K562 (cell line): ENCODE data around the gene CNBD2. TPM values are rescaled to one million over a fixed set of nuclear protein-coding genes. Genes with fewer than 3 reads are reported as not detected.
"Not testable (repeated sequence)": the region's sequence is repeated elsewhere in the genome, so short reads cannot be mapped to it uniquely, and the experiment has no call there.

Experiments used
- ATAC-seq: fragments of 200-7000 bp; cut with Tn5 transposase; 3 replicates; pipeline ENCODE4 v1.9.1; 2020; ENCODE audit warnings: moderate library complexity
- BruUV-seq: library from RNA; stranded (reverse); fragments of 400-500 nt; replicated peaks from 2 replicates; lab custom pipeline; 2021; lab: Mats Ljungman, UMichigan
- CTCF ChIA-PET: fragments of 300-600 bp; formaldehyde crosslinking; extraction: SDS; loops from one replicate; lab custom pipeline; 2021; ENCODE audit warnings: low intra/inter-chr PET ratio; lab: Yijun Ruan, JAX
- POLR2A ChIA-PET: fragments of 300-600, 350-650 bp; sonication (Branson Sonifier 250); formaldehyde crosslinking; extraction: SDS; loops from one replicate; lab custom pipeline; 2021; ENCODE audit warnings: antibody characterized with exemption, inconsistent platforms; lab: Yijun Ruan, JAX
- DNase-seq, 4 experiments: peaks; one replicate each; pipeline versions ENCODE4 v3.0.0 to v3.0.0-alpha.2; 2011 to 2018; ENCODE audit warnings: low spot score in 3 of 4, mixed read lengths in 3 of 4; ENCODE audit errors: extremely low read depth in 1 of 4
- FAIRE-seq: peaks from 2 replicates; lab custom pipeline; 2011; peaks lifted over from hg19 to GRCh38; lab: Jason Lieb, UNC
- H2AFZ ChIP-seq: 2 replicates; pipeline ENCODE4 v1.6.0; 2011; ENCODE audit warnings: low read depth, low read length, control low read depth, inconsistent platforms
- H3K27ac ChIP-seq: fragments of 200-600 bp; 3 replicates; pipeline ENCODE4 v1.8.0; 2011; ENCODE audit warnings: low read depth, mild to moderate bottlenecking, control low read depth, inconsistent platforms, low read length, moderate library complexity, mixed read lengths; ENCODE audit errors: extremely low read depth
- H3K27me3 ChIP-seq, 2 experiments: fragments of 300-600 bp in 1 of 2; 2 replicates in 1 of 2; 3 replicates in 1 of 2; pipeline versions ENCODE4 v1.6.0 to v1.8.0; 2011; ENCODE audit warnings: inconsistent platforms in 2 of 2, low read length in 2 of 2, mild to moderate bottlenecking in 1 of 2, mixed read lengths in 1 of 2, moderate library complexity in 1 of 2; ENCODE audit not compliant: control insufficient read depth in 2 of 2, insufficient read depth in 2 of 2
- H3K36me3 ChIP-seq: fragments of 300-600 bp; 3 replicates; pipeline ENCODE4 v1.8.0; 2011; ENCODE audit warnings: mild to moderate bottlenecking, low read length, inconsistent platforms; ENCODE audit not compliant: control insufficient read depth, insufficient read depth
- H3K4me1 ChIP-seq, 2 experiments: fragments of 200-600 bp in 1 of 2; replicated peaks in 1 of 2; 2 replicates in 1 of 2; 3 replicates in 1 of 2; pipeline versions ENCODE4 v1.5.1 to v1.8.0; 2011; ENCODE audit warnings: inconsistent platforms in 2 of 2, low read length in 2 of 2, mild to moderate bottlenecking in 1 of 2, mixed read lengths in 1 of 2, moderate library complexity in 1 of 2; ENCODE audit not compliant: control insufficient read depth in 2 of 2, insufficient read depth in 2 of 2
- H3K4me2 ChIP-seq: 2 replicates; pipeline ENCODE4 v1.6.1; 2011; ENCODE audit warnings: low read length, control low read depth, inconsistent platforms, mixed read lengths; ENCODE audit not compliant: insufficient read depth
- H3K4me3 ChIP-seq: fragments of 200-600 bp; sonication (generic), shearing (Covaris generic); 2 replicates; pipeline ENCODE4 v1.5.1; 2016; ENCODE audit warnings: control low read depth, inconsistent platforms
- H3K79me2 ChIP-seq: fragments of 200-600 bp; 3 replicates; pipeline ENCODE4 v1.8.0; 2011; ENCODE audit warnings: low read length, inconsistent platforms; ENCODE audit not compliant: control insufficient read depth, insufficient read depth
- H3K9ac ChIP-seq, 2 experiments: 2 replicates each; pipeline versions ENCODE4 v1.6.0 to v1.6.1; 2011; ENCODE audit warnings: low read depth in 2 of 2, low read length in 2 of 2, control low read depth in 1 of 2, inconsistent platforms in 1 of 2, mild to moderate bottlenecking in 1 of 2, mixed read lengths in 1 of 2; ENCODE audit not compliant: insufficient read depth in 1 of 2
- H3K9me1 ChIP-seq: one replicate; pipeline ENCODE4 v1.6.0; 2011; ENCODE audit warnings: inconsistent platforms, mild to moderate bottlenecking, low read length, moderate library complexity; ENCODE audit not compliant: control insufficient read depth, insufficient read depth
- H3K9me3 ChIP-seq: replicated peaks from 2 replicates; pipeline ENCODE4 v1.5.1; 2011; ENCODE audit warnings: low read depth, low read length, inconsistent platforms; ENCODE audit not compliant: control insufficient read depth, insufficient read depth
- H4K20me1 ChIP-seq: replicated peaks from 2 replicates; pipeline ENCODE4 v1.6.1; 2011; ENCODE audit warnings: low read length, inconsistent platforms, mixed read lengths; ENCODE audit not compliant: control insufficient read depth, insufficient read depth
- WGBS: fragments of 100-300 bp; shearing (Covaris generic); methylation state at CpG from one replicate; pipeline ENCODE4 v1.1.6; 2016; ENCODE audit warnings: low coverage, mixed read lengths; ENCODE audit not compliant: insufficient coverage; ENCODE audit errors: missing lambda C conversion rate; 5-methylcytosine and 5-hydroxymethylcytosine counted together
- in situ Hi-C: fragments of 300-500 bp; cut with MboI; formaldehyde crosslinking; loops from 4 replicates; pipeline ENCODE4 v1.15.0; 2018; ENCODE audit warnings: inconsistent platforms, mixed read lengths
- intact Hi-C: fragments of 100-400 bp; cut with micrococcal nuclease; formaldehyde crosslinking; loops from 2 replicates; pipeline ENCODE4 v1.14.2; 2022
- polyA plus RNA-seq, 8 experiments: library from polyadenylated mRNA; depleted of rRNA in 4 of 8; stranded (reverse) in 5 of 8; unstranded in 3 of 8; fragments of >200 nt; fragmentation: Nextera tagmentation in 2 of 8; fragmentation: Illumina TruSeq in 1 of 8; extraction: Ambion mirVana in 2 of 8; extraction: Trizol in 1 of 8; gene quantifications; 2 replicates each; pipeline versions ENCODE4 v1.2.1 to v1.2.3, GENCODE V29; 2011 to 2014; ENCODE audit warnings: inconsistent platforms in 1 of 8, missing spikeins in 1 of 8
- total RNA-seq, 7 experiments: library from RNA; depleted of rRNA in 6 of 7; stranded (reverse); fragments of >200 nt in 6 of 7; fragmentation: Illumina TruSeq in 2 of 7; extraction: Trizol in 2 of 7; gene quantifications; 2 replicates each; pipeline versions ENCODE4 v1.2.1 to v1.2.3, GENCODE V29; 2011 to 2021; ENCODE audit warnings: low replicate concordance in 1 of 7
- TF ChIP-seq, protein P1 (sequence below): sonication (generic); formaldehyde crosslinking; IDR thresholded peaks from 2 replicates; pipeline ENCODE4 v1.8.1; 2023; ENCODE audit warnings: mild to moderate bottlenecking, missing genetic modification reagents

The CNBD2 gene
- total and polyA plus RNA-seq, 9 of the 15 experiments (the other 6 are each of a cell fraction or from before 2014, with no cell fraction given) = 3.2 to 17.5 (median 5.3) TPM

DNA sequence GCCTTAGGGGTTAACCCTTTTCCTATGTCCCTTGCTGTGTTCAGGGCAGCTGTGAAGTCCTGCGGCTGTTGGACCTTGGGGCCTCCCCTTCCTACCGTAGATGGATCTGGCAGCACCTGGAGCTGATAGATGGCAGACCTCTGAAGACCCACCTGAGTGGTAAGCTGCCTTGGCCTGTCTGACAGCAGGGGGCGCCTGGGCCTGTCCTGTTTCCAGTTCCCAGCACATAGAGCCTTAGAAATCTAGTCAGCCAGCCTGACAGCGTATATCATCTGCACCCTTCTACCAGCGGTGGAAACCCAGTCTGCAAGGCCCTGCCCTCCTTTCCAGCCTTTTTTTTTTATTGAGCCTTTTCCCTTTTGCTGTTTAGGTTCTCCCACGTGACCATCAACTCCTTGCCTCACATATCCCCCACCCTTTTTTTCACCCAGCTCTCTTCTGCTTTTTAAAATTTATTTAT is 26.6 kb downstream of the CNBD2 start (continued):
- TF ChIP-seq, protein P1, sequence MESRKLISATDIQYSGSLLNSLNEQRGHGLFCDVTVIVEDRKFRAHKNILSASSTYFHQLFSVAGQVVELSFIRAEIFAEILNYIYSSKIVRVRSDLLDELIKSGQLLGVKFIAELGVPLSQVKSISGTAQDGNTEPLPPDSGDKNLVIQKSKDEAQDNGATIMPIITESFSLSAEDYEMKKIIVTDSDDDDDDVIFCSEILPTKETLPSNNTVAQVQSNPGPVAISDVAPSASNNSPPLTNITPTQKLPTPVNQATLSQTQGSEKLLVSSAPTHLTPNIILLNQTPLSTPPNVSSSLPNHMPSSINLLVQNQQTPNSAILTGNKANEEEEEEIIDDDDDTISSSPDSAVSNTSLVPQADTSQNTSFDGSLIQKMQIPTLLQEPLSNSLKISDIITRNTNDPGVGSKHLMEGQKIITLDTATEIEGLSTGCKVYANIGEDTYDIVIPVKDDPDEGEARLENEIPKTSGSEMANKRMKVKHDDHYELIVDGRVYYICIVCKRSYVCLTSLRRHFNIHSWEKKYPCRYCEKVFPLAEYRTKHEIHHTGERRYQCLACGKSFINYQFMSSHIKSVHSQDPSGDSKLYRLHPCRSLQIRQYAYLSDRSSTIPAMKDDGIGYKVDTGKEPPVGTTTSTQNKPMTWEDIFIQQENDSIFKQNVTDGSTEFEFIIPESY (CRISPR knock-in tag) = peak; percentile 36; the same call in 1 of the 2 replicates

DNA sequence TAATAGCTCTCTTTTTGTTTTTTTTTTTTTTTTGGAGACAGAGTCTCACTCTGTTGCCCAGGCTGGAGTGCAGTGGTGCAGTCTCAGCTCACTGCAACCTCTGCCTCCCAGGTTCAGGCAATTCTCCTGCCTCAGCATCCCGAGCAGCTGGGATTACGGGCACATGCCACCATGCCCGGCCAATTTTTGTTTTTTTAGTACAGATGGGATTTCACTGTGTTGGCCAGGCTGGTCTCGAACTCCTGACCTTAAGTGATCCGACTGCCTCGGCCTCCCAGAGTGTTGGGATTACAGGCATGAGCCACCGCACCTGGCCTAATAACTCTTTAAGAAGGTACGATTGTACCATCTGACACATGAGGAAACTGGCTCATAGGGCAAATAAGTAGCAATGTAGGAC is 28.1 kb downstream of the CNBD2 start:
- WGBS = 61% methylated on average over 8 of the region's 8 CpGs
- H3K9me3 ChIP-seq, DNase-seq, H3K9ac ChIP-seq, ATAC-seq, BruUV-seq, H3K9me1 ChIP-seq, H3K79me2 ChIP-seq, H4K20me1 ChIP-seq, FAIRE-seq, H3K27ac ChIP-seq, H3K27me3 ChIP-seq, H3K36me3 ChIP-seq, H3K4me3 ChIP-seq, H2AFZ ChIP-seq, H3K4me2 ChIP-seq: not testable (repeated sequence)
- peaks cover 0 to 11% of the 10 kb centered on the region in 2 experiments; a peak in 4 of 5 replicates for H3K4me1 ChIP-seq
- POLR2A ChIA-PET = interaction anchor here (1.0 to 3.2 kb wide), 3 partner anchors 142 to 179 kb away, joined by 3 to 13 read pairs (median 3); no protein-coding TSS in a partner anchor
- CTCF ChIA-PET = interaction anchor here (7.9 kb wide), 1 partner anchor 141 kb away, joined by 205 read pairs; no protein-coding TSS in a partner anchor
- in situ Hi-C loops = loop anchor here (5.0 to 25.0 kb wide), 2 partner anchors 141 to 441 kb away; no protein-coding TSS in a partner anchor
- intact Hi-C loops = loop anchor here (5.0 kb wide), 2 partner anchors 56 to 441 kb away; no protein-coding TSS in a partner anchor

DNA sequence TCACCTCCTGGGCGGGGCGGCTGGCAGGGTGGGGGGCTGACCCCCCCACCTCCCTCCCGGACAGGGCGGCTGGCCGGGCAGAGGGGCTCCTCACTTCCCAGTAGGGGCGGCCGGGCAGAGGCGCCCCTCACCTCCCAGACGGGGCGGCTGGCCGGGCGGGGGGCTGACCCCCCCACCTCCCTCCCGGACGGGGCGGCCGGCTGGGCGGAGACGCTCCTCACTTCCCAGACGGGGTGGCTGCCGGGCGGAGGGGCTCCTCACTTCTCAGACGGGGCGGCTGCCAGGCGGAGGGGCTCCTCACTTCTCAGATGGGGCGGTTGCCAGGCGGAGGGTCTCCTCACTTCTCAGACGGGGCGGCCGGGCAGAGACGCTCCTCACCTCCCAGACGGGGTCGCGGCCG is 32.9 kb downstream of the CNBD2 start:
- H3K36me3 ChIP-seq, POLR2A ChIA-PET, DNase-seq, ATAC-seq, FAIRE-seq, H2AFZ ChIP-seq, intact Hi-C loops, H3K4me3 ChIP-seq, H3K79me2 ChIP-seq, H3K4me2 ChIP-seq, H3K9ac ChIP-seq, in situ Hi-C loops, H3K9me3 ChIP-seq, H3K27ac ChIP-seq, H3K9me1 ChIP-seq, H3K27me3 ChIP-seq, BruUV-seq, CTCF ChIA-PET, H4K20me1 ChIP-seq: not testable (repeated sequence)
- peaks cover 0 to 11% of the 10 kb centered on the region in 2 experiments; a peak in 4 of 5 replicates for H3K4me1 ChIP-seq
- WGBS = no CpG with 5 or more reads among the region's 34 CpGs
